ENCODE results near the gene TXNDC11. TPM values are rescaled to one million over a fixed set of nuclear protein-coding genes. Genes with fewer than 3 reads are reported as not detected.

Gene TXNDC11
- total and polyA plus RNA-seq, 9 of the 15 experiments (the other 6 are each of a cell fraction or from before 2014, with no cell fraction given) = 0.66 to 32.6 (median 26.2) TPM

GRCh38 chr16:11752856-11753255, 10.2 kb upstream of the TXNDC11 start (continued):
- no peak for TF ChIP-seq MAZ (CRISPR knock-in tag; conservative IDR thresholded peaks at IDR 0.05 in 1 of 2, IDR thresholded peaks at IDR 0.05 in 1 of 2)

- CTCF ChIA-PET (ENCODE audit: low intra/inter-chr PET ratio) = no interaction called here
Measured at GRCh38 chr16:11750056-11750455, 7.4 kb upstream of the TXNDC11 start.

More at GRCh38 chr16:11750056-11750455, 7.4 kb upstream of the TXNDC11 start:
- Histone ChIP-seq H4K20me1 (replicated peaks; ENCODE audit: control insufficient read depth, insufficient read depth, low read length) (no peaks in the 10 kb centered on the region), H3K4me1 (replicated peaks in 1 of 2; ENCODE audit: control insufficient read depth in 2 of 2, insufficient read depth in 2 of 2, low read length in 2 of 2) (no peaks in the 10 kb centered on the region), H3K4me3 (no peak overlapping the region), H3K9me3 (replicated peaks; ENCODE audit: control insufficient read depth, insufficient read depth, low read depth, low read length) (no peaks in the 10 kb centered on the region), H3K36me3 (ENCODE audit: control insufficient read depth, insufficient read depth, low read length) (peaks cover 55% of the 10 kb centered on the region; the same call in 2 of the 3 replicates), H3K4me2 (ENCODE audit: insufficient read depth, low read length) (no peak overlapping the region), H3K27me3 (ENCODE audit: control insufficient read depth in 2 of 2, insufficient read depth in 2 of 2, low read length in 2 of 2) (no peaks in the 10 kb centered on the region), H3K9me1 (ENCODE audit: control insufficient read depth, insufficient read depth, low read length) (no peaks in the 10 kb centered on the region), H2AFZ (ENCODE audit: low read depth, low read length) (no peak overlapping the region), H3K27ac (ENCODE audit: extremely low read depth, low read depth, low read length) (no peak overlapping the region), H3K79me2 (ENCODE audit: control insufficient read depth, insufficient read depth, low read length) (no peaks in the 10 kb centered on the region), H3K9ac (ENCODE audit: insufficient read depth in 1 of 2, low read depth in 2 of 2, low read length in 2 of 2) (no peak overlapping the region)
- TF ChIP-seq POLR2AphosphoS5 (IDR thresholded peaks at IDR 0.05; ENCODE audit: control insufficient read depth, insufficient read depth, low read depth, low read length) (0 out of 2 replicates have a peak, but pooled peaks have one; percentile 8), MBD2 (IDR thresholded peaks at IDR 0.05; ENCODE audit: borderline replicate concordance, low read depth) (no peak)
- DNase-seq (ENCODE audit: extremely low read depth in 1 of 4, low spot score in 3 of 4) = no peak
- POLR2A ChIA-PET = interaction anchor here (0.7 to 0.8 kb wide), 2 partner anchors 37 to 757 kb away, joined by 3 to 5 read pairs; no protein-coding TSS in a partner anchor
- no peak for FAIRE-seq
- WGBS (ENCODE audit: insufficient coverage, low coverage, missing lambda C conversion rate) = 94% methylated on average over 7 of the region's 7 CpGs
- in situ Hi-C loops (cut with MboI) = no loop called here
- intact Hi-C loops (cut with micrococcal nuclease) = no loop called here
- no peak for ATAC-seq
- no TSS peak for BruUV-seq (replicated peaks)
